ENCODE data around the gene ISM1.
"Not testable (repeated sequence)": the region's sequence is repeated elsewhere in the genome, so short reads cannot be mapped to it uniquely, and the experiment has no call there.

ISM1 gene

GRCh38 chr20:13228771-13229170, 7.7 kb downstream of the ISM1 start:
- no peak overlapping the region for H3K27ac ChIP-seq
- ChIA-PET CTCF (interaction anchor here (0.7 kb wide), 1 partner anchor 305 kb away, joined by 3 read pairs; no protein-coding TSS in a partner anchor), POLR2A (ENCODE audit: low non-redundant PET) (no interaction called here)
- TF ChIP-seq, protein P1, sequence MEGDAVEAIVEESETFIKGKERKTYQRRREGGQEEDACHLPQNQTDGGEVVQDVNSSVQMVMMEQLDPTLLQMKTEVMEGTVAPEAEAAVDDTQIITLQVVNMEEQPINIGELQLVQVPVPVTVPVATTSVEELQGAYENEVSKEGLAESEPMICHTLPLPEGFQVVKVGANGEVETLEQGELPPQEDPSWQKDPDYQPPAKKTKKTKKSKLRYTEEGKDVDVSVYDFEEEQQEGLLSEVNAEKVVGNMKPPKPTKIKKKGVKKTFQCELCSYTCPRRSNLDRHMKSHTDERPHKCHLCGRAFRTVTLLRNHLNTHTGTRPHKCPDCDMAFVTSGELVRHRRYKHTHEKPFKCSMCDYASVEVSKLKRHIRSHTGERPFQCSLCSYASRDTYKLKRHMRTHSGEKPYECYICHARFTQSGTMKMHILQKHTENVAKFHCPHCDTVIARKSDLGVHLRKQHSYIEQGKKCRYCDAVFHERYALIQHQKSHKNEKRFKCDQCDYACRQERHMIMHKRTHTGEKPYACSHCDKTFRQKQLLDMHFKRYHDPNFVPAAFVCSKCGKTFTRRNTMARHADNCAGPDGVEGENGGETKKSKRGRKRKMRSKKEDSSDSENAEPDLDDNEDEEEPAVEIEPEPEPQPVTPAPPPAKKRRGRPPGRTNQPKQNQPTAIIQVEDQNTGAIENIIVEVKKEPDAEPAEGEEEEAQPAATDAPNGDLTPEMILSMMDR (conservative IDR thresholded peaks at IDR 0.05; ENCODE audit: low read depth), result no peak
- DNase-seq (ENCODE audit: low spot score), result no peak

DNA sequence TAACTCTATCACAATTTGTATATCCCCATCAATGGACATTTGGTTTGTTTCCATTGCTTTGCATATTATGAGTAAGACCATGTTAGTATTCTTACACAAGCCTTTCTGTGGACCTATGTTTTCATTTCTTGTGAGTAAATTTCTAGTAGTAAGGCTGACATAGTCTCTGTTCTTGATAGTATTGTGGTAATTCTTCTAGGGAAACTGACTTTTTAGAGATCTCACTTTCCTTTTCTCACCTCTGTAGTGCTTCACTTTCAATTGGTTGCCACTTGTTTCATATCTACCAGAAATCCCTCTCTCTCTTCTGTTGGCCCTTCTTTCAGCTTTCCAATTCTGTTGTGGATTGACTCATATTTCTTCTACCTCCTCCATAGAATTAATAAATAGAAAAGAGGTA, 8.5 kb downstream of the ISM1 start:
- ChIA-PET POLR2A (ENCODE audit: low non-redundant PET) (no interaction called here), CTCF (no interaction called here)
- no peak overlapping the region for H3K27ac ChIP-seq
- DNase-seq (ENCODE audit: low spot score), result no peak
- TF ChIP-seq, protein P1 (conservative IDR thresholded peaks at IDR 0.05; ENCODE audit: low read depth), result no peak

DNA sequence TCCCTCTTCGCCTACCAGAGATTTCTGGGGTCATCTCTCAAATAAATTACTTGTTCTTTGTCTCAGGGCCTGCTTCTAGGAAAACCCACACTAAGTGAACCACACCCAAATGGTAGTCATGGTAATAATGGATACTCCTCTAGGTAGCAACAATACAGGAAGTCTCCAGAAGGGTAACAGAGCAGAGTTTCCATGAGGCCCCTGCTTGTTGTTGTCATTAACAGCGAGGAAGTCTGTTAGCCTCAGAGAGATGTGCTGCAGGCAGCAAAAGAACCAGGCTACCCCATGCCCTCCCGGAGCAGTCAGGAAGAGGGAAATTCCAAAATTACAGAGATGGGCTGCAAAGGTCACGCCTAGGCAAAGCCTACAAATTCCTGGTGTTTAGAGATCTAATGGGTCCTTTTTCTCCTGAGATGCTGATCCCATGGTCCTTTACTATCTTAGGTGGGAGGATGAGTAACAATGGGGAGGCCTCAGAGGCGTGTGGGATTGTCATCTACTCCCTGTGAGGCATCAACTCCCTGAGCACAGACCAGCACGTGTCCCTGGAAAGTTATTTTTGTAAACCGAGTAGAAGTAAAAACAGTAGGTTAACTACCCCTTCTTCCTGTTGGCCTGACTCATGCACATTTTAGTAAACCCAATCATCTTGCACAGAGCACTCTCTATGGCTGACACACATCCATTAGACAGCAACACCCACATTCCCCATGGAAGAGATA, 10.1 kb downstream of the ISM1 start:
- TF ChIP-seq, protein P1 (conservative IDR thresholded peaks at IDR 0.05; ENCODE audit: low read depth), result no peak
- DNase-seq (ENCODE audit: low spot score), result peak; percentile 59
- no peak overlapping the region for H3K27ac ChIP-seq
- ChIA-PET POLR2A (ENCODE audit: low non-redundant PET) (no interaction called here), CTCF (interaction anchor here (0.6 kb wide), 1 partner anchor 10 kb away, joined by 3 read pairs; no protein-coding TSS in a partner anchor)

- no peak overlapping the region for H3K27ac ChIP-seq
- DNase-seq (ENCODE audit: low spot score), result no peak
- TF ChIP-seq, protein P1 (conservative IDR thresholded peaks at IDR 0.05; ENCODE audit: low read depth), result no peak
- ChIA-PET POLR2A (ENCODE audit: low non-redundant PET) (no interaction called here), CTCF (no interaction called here)
Measured at GRCh38 chr20:13232999-13233398, 11.9 kb downstream of the ISM1 start.

DNA sequence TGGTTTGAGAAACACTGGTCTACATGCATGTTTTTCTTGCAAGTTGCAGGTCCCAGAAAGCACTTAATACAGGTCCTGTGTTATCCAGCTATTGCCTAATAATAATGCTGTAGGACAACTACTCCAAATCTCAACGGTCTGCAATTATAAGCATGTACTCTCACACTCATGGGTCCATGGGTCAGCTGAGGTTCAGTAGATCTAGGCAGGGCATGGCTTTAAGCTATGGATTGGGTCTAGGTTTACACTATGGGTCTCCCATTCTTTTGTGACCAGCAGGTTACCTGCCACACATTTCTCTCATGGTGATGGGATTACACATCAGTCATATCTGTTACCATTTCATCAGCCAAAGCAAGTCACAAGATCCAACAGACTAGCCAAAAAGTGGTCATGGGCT, 13.9 kb downstream of the ISM1 start:
- H3K27ac ChIP-seq, result no peak overlapping the region
- ChIA-PET CTCF (no interaction called here), POLR2A (ENCODE audit: low non-redundant PET) (no interaction called here)
- DNase-seq (ENCODE audit: low spot score), result no peak
- TF ChIP-seq, protein P1 (conservative IDR thresholded peaks at IDR 0.05; ENCODE audit: low read depth), result no peak

DNA sequence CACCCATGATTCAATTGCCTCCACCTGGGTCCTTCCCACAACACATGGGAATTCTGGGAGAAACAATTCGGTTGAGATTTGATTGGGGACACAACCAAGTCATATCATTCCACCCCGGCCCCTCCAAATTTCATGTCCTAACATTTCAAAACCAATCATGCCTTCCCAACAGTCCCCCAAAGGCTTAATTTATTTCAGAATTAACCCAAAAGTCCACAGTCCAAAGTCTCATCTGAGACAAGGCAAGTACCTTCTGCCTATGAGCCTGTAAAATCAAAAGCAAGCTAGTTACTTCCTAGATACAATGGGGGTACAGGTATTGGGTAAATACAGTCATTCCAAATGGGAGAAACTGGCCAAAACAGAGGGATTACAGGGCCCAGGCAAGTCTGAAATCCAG, 15.3 kb downstream of the ISM1 start:
- H3K27ac ChIP-seq; POLR2A ChIA-PET (ENCODE audit: low non-redundant PET); DNase-seq (ENCODE audit: low spot score): not testable (repeated sequence)
- CTCF ChIA-PET, result interaction anchor here (0.6 kb wide), 2 partner anchors 25 to 158 kb away, joined by 5 to 6 read pairs; no protein-coding TSS in a partner anchor

DNA sequence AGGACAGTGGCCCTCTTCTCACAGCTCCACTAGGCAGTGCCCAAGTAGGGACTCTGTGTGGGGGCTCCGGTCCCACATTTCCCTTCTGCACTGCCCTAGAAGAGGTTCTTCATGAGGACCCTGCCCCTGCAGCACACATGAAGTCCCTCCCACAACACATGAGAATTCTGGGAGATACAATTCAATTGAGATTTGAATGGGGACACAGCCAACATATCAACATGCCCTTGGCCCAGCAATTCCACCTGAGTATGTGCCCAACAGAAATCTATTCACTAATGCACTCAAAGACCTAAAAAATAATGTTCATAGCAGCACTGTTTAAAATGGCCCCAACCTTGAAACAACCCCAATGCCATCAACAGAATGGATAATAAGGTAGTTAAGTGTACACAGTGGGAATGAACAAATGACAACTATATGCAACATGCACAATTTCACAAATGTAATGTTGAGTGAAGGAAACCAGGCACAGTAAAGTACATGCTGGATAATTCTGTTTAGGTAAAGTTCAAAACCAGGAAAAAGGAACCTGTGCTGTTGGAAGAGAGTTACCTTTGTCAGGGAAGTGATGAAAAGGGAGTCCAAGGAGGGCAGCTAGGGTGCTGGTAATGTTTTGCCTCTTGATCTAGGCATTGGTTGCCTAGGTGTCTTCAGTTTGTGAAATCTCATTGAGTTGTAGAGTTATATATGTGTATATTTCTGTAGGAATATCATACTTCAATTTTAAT, 16.1 kb downstream of the ISM1 start:
- POLR2A ChIA-PET (ENCODE audit: low non-redundant PET), result no interaction called here
- DNase-seq (ENCODE audit: low spot score), result no peak
- CTCF ChIA-PET, result interaction anchor here (0.6 kb wide), 1 partner anchor 157 kb away, joined by 6 read pairs; no protein-coding TSS in a partner anchor
- H3K27ac ChIP-seq, result no peak overlapping the region
- TF ChIP-seq, protein P1 (conservative IDR thresholded peaks at IDR 0.05; ENCODE audit: low read depth), result no peak
